Measurements from ENCODE around the gene TMEM45B.
A peak's percentile ranks its signal among the peaks of the same experiment; 100 is the strongest.

The TMEM45B gene

GRCh38 chr11:129852125-129852740, 36.6 kb downstream of the TMEM45B start:
- DNase-seq (ENCODE audit: low read depth, low spot score), result no peak

- peak; percentile 47 for DNase-seq (ENCODE audit: low read depth, low spot score)
These were observed 38.0 kb downstream of the TMEM45B start for GRCh38 chr11:129853518-129854231.

GRCh38 chr11:129854232-129854805, 38.7 kb downstream of the TMEM45B start:
- no peak for DNase-seq (ENCODE audit: low read depth, low spot score)

- DNase-seq (ENCODE audit: low read depth, low spot score), result peak; percentile 28
These were observed 39.4 kb downstream of the TMEM45B start for GRCh38 chr11:129855086-129855485.

- no peak for DNase-seq (ENCODE audit: low read depth, low spot score)
These were observed 40.4 kb downstream of the TMEM45B start for GRCh38 chr11:129856036-129856435.

GRCh38 chr11:129861702-129862522, 46.3 kb downstream of the TMEM45B start:
- peak; percentile 96 for DNase-seq (ENCODE audit: low read depth, low spot score)

- no peak for DNase-seq (ENCODE audit: low read depth, low spot score)
These were observed 49.2 kb downstream of the TMEM45B start for GRCh38 chr11:129864811-129865210.

- no peak for DNase-seq (ENCODE audit: low read depth, low spot score)
These were observed 50.1 kb downstream of the TMEM45B start for GRCh38 chr11:129865701-129866100.

- DNase-seq (ENCODE audit: low read depth, low spot score), result peak; percentile 37
These were observed 50.7 kb downstream of the TMEM45B start for GRCh38 chr11:129866311-129866710.

GRCh38 chr11:129868626-129869025, 53.0 kb downstream of the TMEM45B start:
- peak; percentile 16 for DNase-seq (ENCODE audit: low read depth, low spot score)

GRCh38 chr11:129871914-129872313, 56.3 kb downstream of the TMEM45B start:
- DNase-seq (ENCODE audit: low read depth, low spot score), result no peak

GRCh38 chr11:129880311-129880710, 64.7 kb downstream of the TMEM45B start:
- DNase-seq (ENCODE audit: low read depth, low spot score), result no peak

GRCh38 chr11:129881570-129882170, 66.0 kb downstream of the TMEM45B start:
- DNase-seq (ENCODE audit: low read depth, low spot score), result peak; percentile 55

- DNase-seq (ENCODE audit: low read depth, low spot score), result no peak
These were observed 68.9 kb downstream of the TMEM45B start for GRCh38 chr11:129884581-129884980.

- DNase-seq (ENCODE audit: low read depth, low spot score), result no peak
These were observed 69.7 kb downstream of the TMEM45B start for GRCh38 chr11:129885381-129885780.

- no peak for DNase-seq (ENCODE audit: low read depth, low spot score)
These were observed 72.8 kb downstream of the TMEM45B start for GRCh38 chr11:129888451-129888850.

GRCh38 chr11:129894278-129895125, 78.9 kb downstream of the TMEM45B start:
- DNase-seq (ENCODE audit: low read depth, low spot score), result peak; percentile 42

GRCh38 chr11:129895126-129896041, 79.7 kb downstream of the TMEM45B start, which contains the start of gene NFRKB:
TSS of gene NFRKB (minus strand) at chr11:129895578. CDS start at chr11:129892849, 2,729 bp downstream.
- peak; percentile 93 for DNase-seq (ENCODE audit: low read depth, low spot score)

- no peak for DNase-seq (ENCODE audit: low read depth, low spot score)
These were observed 80.4 kb downstream of the TMEM45B start for GRCh38 chr11:129896062-129896461.

GRCh38 chr11:129905402-129905801, 89.8 kb downstream of the TMEM45B start:
- DNase-seq (ENCODE audit: low read depth, low spot score), result no peak
